Progenitor cell of endocrine pancreas (in vitro differentiated cells): ENCODE measurements around the gene CEP250. TPM values are rescaled to one million over a fixed set of nuclear protein-coding genes. Genes with fewer than 3 reads are reported as not detected.

Experiments used
- DNase-seq: peaks from one replicate; pipeline ENCODE4 v3.0.0; 2021; ENCODE audit warnings: low spot score; ENCODE audit not compliant: unreplicated experiment
- H3K27ac Mint-ChIP-seq: 2 replicates; pipeline ENCODE4 v1.8.0; 2021; ENCODE audit warnings: mild to moderate bottlenecking, moderate library complexity, mixed read lengths
- H3K27me3 Mint-ChIP-seq: 2 replicates; pipeline ENCODE4 v1.8.0; 2021; ENCODE audit warnings: mixed read lengths
- H3K36me3 Mint-ChIP-seq: 2 replicates; pipeline ENCODE4 v1.8.0; 2022; ENCODE audit warnings: mixed read lengths; ENCODE audit not compliant: insufficient read depth
- H3K4me1 Mint-ChIP-seq: 2 replicates; pipeline ENCODE4 v1.8.0; 2021; ENCODE audit warnings: low read depth, mixed read lengths
- H3K4me3 Mint-ChIP-seq: 2 replicates; pipeline ENCODE4 v1.8.0; 2021; ENCODE audit warnings: low read depth, mild to moderate bottlenecking, moderate library complexity, mixed read lengths
- H3K9me3 Mint-ChIP-seq: 2 replicates; pipeline ENCODE4 v1.8.0; 2021; ENCODE audit warnings: low read depth, mixed read lengths
- total RNA-seq: library from RNA; stranded (reverse); gene quantifications from 2 replicates; pipeline ENCODE4 v1.2.1, GENCODE V29; 2021
- TF ChIP-seq, protein P1 (sequence below): fragments of 200-600 bp; sonication (generic); IDR thresholded peaks from one replicate; pipeline ENCODE4 v1.5.0; 2021; ENCODE audit warnings: antibody characterized with exemption, mild to moderate bottlenecking; ENCODE audit not compliant: unreplicated experiment

Gene CEP250
- total RNA-seq, 1 donor from 2014 or later, result 76.9 TPM

DNA sequence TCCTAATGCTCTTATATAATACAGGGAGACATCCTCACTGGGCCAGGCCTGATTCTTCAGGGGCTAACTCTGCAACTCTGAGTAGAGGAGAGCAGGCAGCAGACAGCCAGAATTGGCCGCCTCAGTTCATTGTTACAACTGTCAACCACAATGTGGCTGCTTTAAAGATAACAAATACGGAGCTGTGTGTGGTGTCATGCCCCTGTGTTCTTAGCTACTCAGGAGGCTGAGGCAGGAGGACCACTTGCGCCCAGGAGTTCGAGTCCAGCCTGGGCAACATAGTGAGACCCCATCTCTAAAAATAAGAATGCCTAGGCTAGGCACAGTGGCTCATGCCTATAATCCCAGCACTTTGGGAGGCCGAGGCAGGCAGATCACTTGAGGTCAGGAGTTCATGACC is 34.3 kb downstream of the CEP250 start:
- H3K4me1 Mint-ChIP-seq, result no peaks in the 10 kb centered on the region
- DNase-seq, result no peak
- H3K27me3 Mint-ChIP-seq, result no peaks in the 10 kb centered on the region
- no peak overlapping the region for H3K4me3 Mint-ChIP-seq
- no peak overlapping the region for H3K27ac Mint-ChIP-seq
- H3K36me3 Mint-ChIP-seq, result peaks cover 17% of the 10 kb centered on the region
- H3K9me3 Mint-ChIP-seq, result no peaks in the 10 kb centered on the region
- TF ChIP-seq, protein P1, sequence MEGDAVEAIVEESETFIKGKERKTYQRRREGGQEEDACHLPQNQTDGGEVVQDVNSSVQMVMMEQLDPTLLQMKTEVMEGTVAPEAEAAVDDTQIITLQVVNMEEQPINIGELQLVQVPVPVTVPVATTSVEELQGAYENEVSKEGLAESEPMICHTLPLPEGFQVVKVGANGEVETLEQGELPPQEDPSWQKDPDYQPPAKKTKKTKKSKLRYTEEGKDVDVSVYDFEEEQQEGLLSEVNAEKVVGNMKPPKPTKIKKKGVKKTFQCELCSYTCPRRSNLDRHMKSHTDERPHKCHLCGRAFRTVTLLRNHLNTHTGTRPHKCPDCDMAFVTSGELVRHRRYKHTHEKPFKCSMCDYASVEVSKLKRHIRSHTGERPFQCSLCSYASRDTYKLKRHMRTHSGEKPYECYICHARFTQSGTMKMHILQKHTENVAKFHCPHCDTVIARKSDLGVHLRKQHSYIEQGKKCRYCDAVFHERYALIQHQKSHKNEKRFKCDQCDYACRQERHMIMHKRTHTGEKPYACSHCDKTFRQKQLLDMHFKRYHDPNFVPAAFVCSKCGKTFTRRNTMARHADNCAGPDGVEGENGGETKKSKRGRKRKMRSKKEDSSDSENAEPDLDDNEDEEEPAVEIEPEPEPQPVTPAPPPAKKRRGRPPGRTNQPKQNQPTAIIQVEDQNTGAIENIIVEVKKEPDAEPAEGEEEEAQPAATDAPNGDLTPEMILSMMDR, result no peak

DNA sequence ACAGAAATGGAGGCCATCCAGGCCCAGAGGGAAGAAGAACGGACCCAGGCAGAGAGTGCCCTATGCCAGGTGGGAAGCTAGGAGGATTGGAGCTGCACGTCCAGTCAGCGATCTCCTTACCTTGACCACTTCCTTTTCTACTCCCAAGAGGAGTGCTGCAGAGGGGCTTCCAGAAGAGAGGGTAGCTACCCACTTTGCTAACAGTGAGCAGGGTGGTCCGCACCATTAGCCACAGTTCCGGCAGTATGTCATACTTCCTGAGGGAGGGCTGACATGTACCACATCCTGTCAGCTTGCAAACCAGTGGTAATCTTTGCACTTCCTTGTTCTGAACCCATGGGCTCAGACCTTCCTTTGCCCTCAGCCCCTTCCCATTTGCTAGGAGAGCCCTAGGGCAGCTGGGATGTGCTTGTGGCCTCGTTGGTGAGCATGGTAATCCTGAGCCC is 35.4 kb downstream of the CEP250 start:
- peak overlapping the region; percentile 37 for H3K27ac Mint-ChIP-seq
- no peaks in the 10 kb centered on the region for H3K4me1 Mint-ChIP-seq
- no peaks in the 10 kb centered on the region for H3K27me3 Mint-ChIP-seq
- TF ChIP-seq, protein P1, result no peak
- no peak for DNase-seq
- peaks cover 25% of the 10 kb centered on the region for H3K36me3 Mint-ChIP-seq
- no peaks in the 10 kb centered on the region for H3K9me3 Mint-ChIP-seq
- no peak overlapping the region for H3K4me3 Mint-ChIP-seq

DNA sequence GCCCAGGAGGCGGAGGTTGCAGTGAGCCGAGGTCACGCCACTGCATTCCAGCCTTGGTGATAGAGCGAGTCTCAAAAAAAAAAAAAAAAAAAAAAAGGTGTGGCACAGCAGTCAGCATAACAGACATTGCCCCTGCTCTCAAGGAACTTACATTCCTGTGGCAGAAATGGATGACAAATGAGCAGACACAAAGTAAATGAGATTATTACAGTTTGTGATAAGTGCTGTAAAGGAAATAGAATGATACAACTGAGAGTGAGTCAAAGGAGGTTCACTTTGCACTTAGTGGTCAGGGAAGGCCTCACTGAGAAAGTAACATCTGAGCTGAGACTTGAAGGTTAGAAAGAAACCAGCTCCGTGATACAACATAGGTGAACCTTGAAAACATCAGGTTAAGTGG is 36.4 kb downstream of the CEP250 start:
- no peak for DNase-seq
- no peak overlapping the region for H3K4me3 Mint-ChIP-seq
- TF ChIP-seq, protein P1, result no peak
- H3K27ac Mint-ChIP-seq, result no peak overlapping the region
- no peaks in the 10 kb centered on the region for H3K4me1 Mint-ChIP-seq
- no peaks in the 10 kb centered on the region for H3K27me3 Mint-ChIP-seq
- H3K9me3 Mint-ChIP-seq, result no peaks in the 10 kb centered on the region
- H3K36me3 Mint-ChIP-seq, result peaks cover 26% of the 10 kb centered on the region

DNA sequence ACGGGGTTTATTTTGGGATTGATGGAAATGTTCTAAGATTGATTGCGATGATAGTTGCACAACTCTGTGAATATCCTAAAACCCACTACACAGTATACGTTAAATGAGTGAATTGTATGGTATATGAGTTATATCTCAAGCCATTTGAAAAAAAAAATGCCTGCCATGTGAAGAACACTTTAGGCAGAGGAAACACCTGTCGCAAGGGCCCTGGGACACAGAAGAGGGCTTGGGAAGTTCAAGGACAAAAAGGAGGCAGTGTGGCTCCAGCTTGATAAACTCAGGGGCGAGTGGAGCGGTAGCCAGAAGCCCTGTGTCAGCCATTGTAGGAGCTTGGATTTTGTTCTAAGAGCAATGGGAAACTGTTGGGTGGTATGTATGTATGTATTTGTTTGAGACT is 37.0 kb downstream of the CEP250 start:
- no peaks in the 10 kb centered on the region for H3K27me3 Mint-ChIP-seq
- H3K9me3 Mint-ChIP-seq, result no peaks in the 10 kb centered on the region
- no peak for DNase-seq
- TF ChIP-seq, protein P1, result no peak
- no peak overlapping the region for H3K4me3 Mint-ChIP-seq
- peaks cover 26% of the 10 kb centered on the region for H3K36me3 Mint-ChIP-seq
- H3K27ac Mint-ChIP-seq, result no peak overlapping the region
- H3K4me1 Mint-ChIP-seq, result no peaks in the 10 kb centered on the region

DNA sequence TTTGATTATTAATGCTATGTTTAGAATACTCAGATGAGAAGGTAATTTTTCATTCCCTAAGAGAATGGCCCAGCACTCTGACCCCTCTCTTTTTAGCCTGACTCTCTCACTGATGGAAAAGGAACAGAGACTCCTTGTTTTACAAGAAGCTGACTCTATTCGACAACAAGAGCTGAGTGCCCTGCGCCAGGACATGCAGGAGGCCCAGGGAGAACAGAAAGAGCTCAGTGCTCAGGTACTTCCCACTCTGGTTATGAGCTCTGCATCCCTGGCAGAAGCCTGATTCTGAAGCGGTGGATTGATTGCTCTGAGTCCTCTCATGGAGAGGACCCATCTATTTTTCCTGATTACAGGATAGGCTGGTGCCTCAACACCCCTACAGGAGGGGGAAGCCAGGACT is 41.1 kb downstream of the CEP250 start:
- TF ChIP-seq, protein P1, result no peak
- Mint-ChIP-seq H3K27ac (no peak overlapping the region), H3K4me1 (no peaks in the 10 kb centered on the region), H3K27me3 (no peaks in the 10 kb centered on the region), H3K36me3 (peaks cover 29% of the 10 kb centered on the region), H3K4me3 (no peak overlapping the region), H3K9me3 (no peaks in the 10 kb centered on the region)
- DNase-seq, result no peak
